ENCODE results near the gene ANKRD26. TPM values are rescaled to one million over a fixed set of nuclear protein-coding genes. Genes with fewer than 3 reads are reported as not detected.

Gene ANKRD26
- 10 to 100 TPM; 12.2 to 40.4 (median 12.7) TPM for total RNA-seq

GRCh38 chr10:27099916-27100812 lies at the start of gene ANKRD26:
TSS of gene ANKRD26 (minus strand) at chr10:27100494. CDS start at chr10:27100326, 168 bp downstream.
- Histone ChIP-seq H3K36me3 (no peaks in the 10 kb centered on the region), H3K4me1 (peaks cover 0 to 14% (median 0%) of the 10 kb centered on the region in 4 donors), H3K27ac (peak within 1 kb of the TSS; percentile 81 to 90 (median 86)), H3K27me3 (no peaks in the 10 kb centered on the region), H3K9me3 (no peaks in the 10 kb centered on the region), H3K4me3 (peak within 1 kb of the TSS; percentile 64 to 81 (median 66))
- TF ChIP-seq CTCF (IDR thresholded peaks at IDR 0.05) (no peak), POLR2A (IDR thresholded peaks at IDR 0.05) (peak; percentile 76 to 86)
- DNase-seq = peak; percentile 95 to 99 (median 98)

GRCh38 chr10:27147701-27148100 lies 47.4 kb upstream of the ANKRD26 start:
- Histone ChIP-seq H3K4me3 (no peak overlapping the region), H3K4me1 (peaks cover 0 to 6% (median 0%) of the 10 kb centered on the region in 4 donors), H3K36me3 (peaks cover 0 to 61% (median 0%) of the 10 kb centered on the region in 3 donors), H3K27ac (no peak overlapping the region), H3K27me3 (no peaks in the 10 kb centered on the region), H3K9me3 (no peaks in the 10 kb centered on the region)
- no peak for DNase-seq
- TF ChIP-seq POLR2A (IDR thresholded peaks at IDR 0.05) (no peak), CTCF (IDR thresholded peaks at IDR 0.05) (no peak)

DNA sequence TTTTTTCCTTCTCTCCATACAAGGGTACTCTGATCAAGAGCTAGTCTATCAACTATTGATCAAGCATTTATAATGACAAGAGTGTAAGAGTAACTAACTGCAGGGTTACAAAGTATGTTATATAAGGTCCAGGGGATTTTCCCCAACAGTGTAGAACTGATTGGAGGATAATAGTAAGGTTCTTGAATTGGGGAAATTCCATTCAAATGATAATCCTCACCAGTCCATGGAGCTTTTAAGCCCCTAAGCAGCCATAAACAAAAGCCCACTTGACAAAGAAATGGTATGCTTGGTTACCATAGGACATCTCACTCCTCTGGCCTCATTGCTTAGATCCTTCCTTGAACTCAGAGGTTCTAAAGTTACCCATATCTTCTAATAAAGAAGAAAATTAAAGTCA lies 45.6 kb upstream of the ANKRD26 start:
- no peak for TF ChIP-seq POLR2A (IDR thresholded peaks at IDR 0.05)
- no peak for TF ChIP-seq CTCF (IDR thresholded peaks at IDR 0.05)
- Histone ChIP-seq H3K4me3 (no peak overlapping the region), H3K27ac (no peak overlapping the region), H3K36me3 (peaks cover 0 to 78% (median 0%) of the 10 kb centered on the region in 3 donors), H3K9me3 (no peaks in the 10 kb centered on the region), H3K27me3 (no peaks in the 10 kb centered on the region), H3K4me1 (no peaks in the 10 kb centered on the region)
- DNase-seq = no peak

GRCh38 chr10:27143686-27144085 lies 43.4 kb upstream of the ANKRD26 start:
- H3K36me3 ChIP-seq = peaks cover 0 to 86% (median 0%) of the 10 kb centered on the region in 3 donors
- no peaks in the 10 kb centered on the region for H3K4me1 ChIP-seq
- H3K4me3 ChIP-seq = no peak overlapping the region
- H3K9me3 ChIP-seq = no peaks in the 10 kb centered on the region
- no peaks in the 10 kb centered on the region for H3K27me3 ChIP-seq
- no peak overlapping the region for H3K27ac ChIP-seq
- TF ChIP-seq POLR2A (IDR thresholded peaks at IDR 0.05) (no peak), CTCF (IDR thresholded peaks at IDR 0.05) (no peak)
- DNase-seq = no peak

- Histone ChIP-seq H3K4me3 (no peak overlapping the region), H3K36me3 (peaks cover 0 to 71% (median 0%) of the 10 kb centered on the region in 3 donors), H3K27me3 (no peaks in the 10 kb centered on the region), H3K27ac (no peak overlapping the region), H3K9me3 (no peaks in the 10 kb centered on the region), H3K4me1 (no peaks in the 10 kb centered on the region)
- no peak for DNase-seq
- TF ChIP-seq CTCF (IDR thresholded peaks at IDR 0.05) (no peak), POLR2A (IDR thresholded peaks at IDR 0.05) (no peak)
These were observed 38.0 kb upstream of the ANKRD26 start for GRCh38 chr10:27138277-27138676.

Data from Peyer's patch (tissue), 4 donors.